SK-N-SH treated with all-trans-retinoic acid at 6 μM for 48 hours (cell line): ENCODE data around the gene ARSK.

ENCODE experiments used
- ATAC-seq: fragments of 200-7000 bp; cut with Tn5 transposase; 3 replicates; pipeline ENCODE4 v1.9.1; 2020; ENCODE audit warnings: mild to moderate bottlenecking, moderate library complexity
- ARNTL ChIP-seq: fragments of 450-650 bp; formaldehyde crosslinking; IDR thresholded peaks from 2 replicates; pipeline ENCODE4 v1.5.0; 2020; ENCODE audit warnings: low read depth, mild to moderate bottlenecking, moderate library complexity, borderline replicate concordance
- BACH2 ChIP-seq: fragments of 250-450 bp; sonication (Bioruptor Pico); IDR thresholded peaks from 2 replicates; pipeline ENCODE4 v1.9.0; 2021; ENCODE audit warnings: mild to moderate bottlenecking, borderline replicate concordance
- CREB5 ChIP-seq: fragments of 250-450 bp; sonication (Bioruptor Pico); IDR thresholded peaks from 2 replicates; pipeline ENCODE4 v1.5.1; 2020; ENCODE audit warnings: low read depth, mild to moderate bottlenecking, moderate library complexity
- CSDC2 ChIP-seq: fragments of 250-450 bp; sonication (Bioruptor Pico); IDR thresholded peaks from 2 replicates; pipeline ENCODE4 v1.5.0; 2020; ENCODE audit warnings: mild to moderate bottlenecking, moderate library complexity
- CSRNP3 ChIP-seq: fragments of 250-450 bp; sonication (Bioruptor Pico); IDR thresholded peaks from 2 replicates; pipeline ENCODE4 v1.5.1; 2021; ENCODE audit warnings: mild to moderate bottlenecking, moderate library complexity
- ESRRG ChIP-seq: fragments of 250-450 bp; sonication (Bioruptor Pico); IDR thresholded peaks from 2 replicates; pipeline ENCODE4 v1.6.1; 2021; ENCODE audit warnings: mild to moderate bottlenecking
- GLIS3 ChIP-seq: fragments of 250-450 bp; sonication (Bioruptor Pico); IDR thresholded peaks from 2 replicates; pipeline ENCODE4 v1.5.0; 2020; ENCODE audit warnings: mild to moderate bottlenecking, moderate library complexity
- ISL1 ChIP-seq: fragments of 250-450 bp; sonication (Bioruptor Pico); IDR thresholded peaks from 2 replicates; pipeline ENCODE4 v2.1.2; 2022; ENCODE audit warnings: mild to moderate bottlenecking, moderate library complexity
- OSR1 ChIP-seq: fragments of 250-450 bp; sonication (Bioruptor Pico); IDR thresholded peaks from 2 replicates; pipeline ENCODE4 v1.8.0; 2022; ENCODE audit warnings: moderate library complexity, mild to moderate bottlenecking, inconsistent platforms
- PATZ1 ChIP-seq: fragments of 250-450 bp; sonication (Bioruptor Pico); IDR thresholded peaks from 2 replicates; pipeline ENCODE4 v1.8.0; 2020; ENCODE audit warnings: mild to moderate bottlenecking, moderate library complexity, borderline replicate concordance
- POU6F1 ChIP-seq: fragments of 250-450 bp; sonication (Bioruptor Pico); IDR thresholded peaks from 2 replicates; pipeline ENCODE4 v1.8.0; 2021; ENCODE audit warnings: low read depth, mild to moderate bottlenecking, moderate library complexity, borderline replicate concordance
- PPARA ChIP-seq: fragments of 250-450 bp; sonication (Bioruptor Pico); IDR thresholded peaks from 2 replicates; pipeline ENCODE4 v1.5.0; 2020; ENCODE audit warnings: mild to moderate bottlenecking, borderline replicate concordance
- RARB ChIP-seq: fragments of 250-450 bp; sonication (Bioruptor Pico); IDR thresholded peaks from 2 replicates; pipeline ENCODE4 v1.8.0; 2021; ENCODE audit warnings: mild to moderate bottlenecking, moderate library complexity
- SNAI2 ChIP-seq: fragments of 250-450 bp; sonication (Bioruptor Pico); IDR thresholded peaks from 2 replicates; pipeline ENCODE4 v1.5.0; 2020; ENCODE audit warnings: mild to moderate bottlenecking, moderate library complexity
- TCF4 ChIP-seq: fragments of 250-450 bp; sonication (Bioruptor Pico); IDR thresholded peaks from 2 replicates; pipeline ENCODE4 v1.8.0; 2021; ENCODE audit warnings: mild to moderate bottlenecking, moderate library complexity, borderline replicate concordance
- TOX ChIP-seq: fragments of 250-450 bp; sonication (Bioruptor Pico); IDR thresholded peaks from 2 replicates; pipeline ENCODE4 v1.8.0; 2021; ENCODE audit warnings: mild to moderate bottlenecking, moderate library complexity, borderline replicate concordance
- TSHZ2 ChIP-seq: fragments of 250-450 bp; sonication (Bioruptor Pico); IDR thresholded peaks from 2 replicates; pipeline ENCODE4 v1.5.0; 2020; ENCODE audit warnings: mild to moderate bottlenecking, moderate library complexity
- ZC3H10 ChIP-seq: fragments of 250-450 bp; sonication (Bioruptor Pico); IDR thresholded peaks from 2 replicates; pipeline ENCODE4 v1.5.1; 2021; ENCODE audit warnings: mild to moderate bottlenecking, moderate library complexity
- ZFP30 ChIP-seq: fragments of 450-650 bp; formaldehyde crosslinking; IDR thresholded peaks from 2 replicates; pipeline ENCODE4 v1.5.0; 2022; ENCODE audit warnings: mild to moderate bottlenecking, moderate library complexity
- ZNF565 ChIP-seq: fragments of 450-650 bp; formaldehyde crosslinking; conservative IDR thresholded peaks from 2 replicates; pipeline ENCODE4 v1.5.0; 2020; ENCODE audit warnings: low read depth, mild to moderate bottlenecking, moderate library complexity
- ZNF70 ChIP-seq: fragments of 450-650 bp; formaldehyde crosslinking; IDR thresholded peaks from 2 replicates; pipeline ENCODE4 v1.5.0; 2020; ENCODE audit warnings: mild to moderate bottlenecking, moderate library complexity
- ZNF8 ChIP-seq: fragments of 450-650 bp; formaldehyde crosslinking; IDR thresholded peaks from 2 replicates; pipeline ENCODE4 v1.5.0; 2020; ENCODE audit warnings: mild to moderate bottlenecking, moderate library complexity

ARSK gene

GRCh38 chr5:95621839-95622629, 67.1 kb downstream of the ARSK start:
- TF ChIP-seq CREB5 = no peak
- no peak for TF ChIP-seq OSR1 (CRISPR knock-in tag)
- no peak for TF ChIP-seq ZNF8
- no peak for TF ChIP-seq GLIS3 (CRISPR knock-in tag)
- no peak for ATAC-seq

GRCh38 chr5:95623706-95624105, 68.8 kb downstream of the ARSK start:
- no peak for ATAC-seq
- no peak for TF ChIP-seq OSR1 (CRISPR knock-in tag)
- no peak for TF ChIP-seq TCF4
- TF ChIP-seq TSHZ2 (CRISPR knock-in tag) = no peak
- no peak for TF ChIP-seq ESRRG
- TF ChIP-seq ZNF565 = no peak
- no peak for TF ChIP-seq ZNF8
- TF ChIP-seq CSRNP3 (CRISPR knock-in tag) = no peak
- TF ChIP-seq ZNF70 (CRISPR knock-in tag) = no peak
- TF ChIP-seq TOX = no peak
- TF ChIP-seq PPARA = no peak
- TF ChIP-seq CREB5 = no peak
- TF ChIP-seq BACH2 = no peak
- no peak for TF ChIP-seq POU6F1 (CRISPR knock-in tag)
- TF ChIP-seq RARB = no peak
- no peak for TF ChIP-seq CSDC2
- TF ChIP-seq PATZ1 (CRISPR knock-in tag) = no peak
- no peak for TF ChIP-seq SNAI2 (CRISPR knock-in tag)
- TF ChIP-seq, all 23 proteins: peak for 0

GRCh38 chr5:95624368-95624767, 69.5 kb downstream of the ARSK start:
- ATAC-seq = no peak
- TF ChIP-seq ZNF8 (no peak), CSDC2 (no peak), ZNF565 (no peak), ESRRG (no peak), ZNF70 (CRISPR knock-in tag) (no peak), RARB (no peak), GLIS3 (CRISPR knock-in tag) (no peak), ZFP30 (CRISPR knock-in tag) (no peak), ZC3H10 (CRISPR knock-in tag) (no peak), ARNTL (CRISPR knock-in tag) (no peak), BACH2 (no peak), TSHZ2 (CRISPR knock-in tag) (no peak), POU6F1 (CRISPR knock-in tag) (no peak), ISL1 (CRISPR knock-in tag) (no peak), TOX (no peak)
